ENCODE results near the gene CFAP70. TPM values are rescaled to one million over a fixed set of nuclear protein-coding genes. Genes with fewer than 3 reads are reported as not detected.

The CFAP70 gene
- total RNA-seq, 4 donors from 2014 or later = 9.9 to 12.5 (median 11.7) TPM

GRCh38 chr10:73205081-73205480 is 153.6 kb downstream of the CFAP70 start:
- intact Hi-C loops (cut with DNase I) = no loop called here
- Histone ChIP-seq H3K27me3 (no peaks in the 10 kb centered on the region), H3K4me3 (replicated peaks in 1 of 3) (no peak overlapping the region), H3K36me3 (peaks cover 0 to 6% of the 10 kb centered on the region in 2 donors), H3K9me3 (no peaks in the 10 kb centered on the region), H3K27ac (no peak overlapping the region), H3K4me1 (no peaks in the 10 kb centered on the region)
- 90 to 96% methylated on average over 3 of the region's 3 CpGs for WGBS, 2 donors
- TF ChIP-seq, protein P1, sequence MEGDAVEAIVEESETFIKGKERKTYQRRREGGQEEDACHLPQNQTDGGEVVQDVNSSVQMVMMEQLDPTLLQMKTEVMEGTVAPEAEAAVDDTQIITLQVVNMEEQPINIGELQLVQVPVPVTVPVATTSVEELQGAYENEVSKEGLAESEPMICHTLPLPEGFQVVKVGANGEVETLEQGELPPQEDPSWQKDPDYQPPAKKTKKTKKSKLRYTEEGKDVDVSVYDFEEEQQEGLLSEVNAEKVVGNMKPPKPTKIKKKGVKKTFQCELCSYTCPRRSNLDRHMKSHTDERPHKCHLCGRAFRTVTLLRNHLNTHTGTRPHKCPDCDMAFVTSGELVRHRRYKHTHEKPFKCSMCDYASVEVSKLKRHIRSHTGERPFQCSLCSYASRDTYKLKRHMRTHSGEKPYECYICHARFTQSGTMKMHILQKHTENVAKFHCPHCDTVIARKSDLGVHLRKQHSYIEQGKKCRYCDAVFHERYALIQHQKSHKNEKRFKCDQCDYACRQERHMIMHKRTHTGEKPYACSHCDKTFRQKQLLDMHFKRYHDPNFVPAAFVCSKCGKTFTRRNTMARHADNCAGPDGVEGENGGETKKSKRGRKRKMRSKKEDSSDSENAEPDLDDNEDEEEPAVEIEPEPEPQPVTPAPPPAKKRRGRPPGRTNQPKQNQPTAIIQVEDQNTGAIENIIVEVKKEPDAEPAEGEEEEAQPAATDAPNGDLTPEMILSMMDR (IDR thresholded peaks at IDR 0.05) = no peak
- TF ChIP-seq POLR2A (IDR thresholded peaks at IDR 0.05) = no peak
- DNase-seq = no peak

Small RNAs within 50 kb of the gene (small RNA-seq; reads per million reads assigned to genes)
- gene RF00019 = not detected
- gene RNU6-833P = not detected

Other genes starting within 250 kb of the CFAP70 start
- 1 to 10 TPM; 1.9 to 4.1 (median 3.6) TPM for gene NUDT13, start 248.4 kb downstream of the CFAP70 start, total RNA-seq
- gene ECD, start 190.9 kb downstream of the CFAP70 start, total RNA-seq = 10 to 100 TPM; 31.3 to 44.4 (median 37.0) TPM
- 10 to 100 TPM; 20.2 to 21.4 (median 20.9) TPM for gene FAM149B1, start 190.7 kb downstream of the CFAP70 start, total RNA-seq
- gene DNAJC9, start 111.6 kb downstream of the CFAP70 start, total RNA-seq = 10 to 100 TPM; 15.2 to 21.0 (median 18.7) TPM
- gene MRPS16, start 106.2 kb downstream of the CFAP70 start, total RNA-seq = 10 to 100 TPM; 41.8 to 57.6 (median 53.1) TPM
- 100 to 1,000 TPM; 128 to 222 (median 167) TPM for gene ANXA7, start 55.2 kb upstream of the CFAP70 start, total RNA-seq
- gene MSS51, start 74.7 kb upstream of the CFAP70 start, total RNA-seq = 1 to 10 TPM in 3 of 4 donors, under 1 TPM in 1; 0.94 to 2.9 (median 1.9) TPM
- 10 to 100 TPM; 36.4 to 45.2 (median 41.1) TPM for gene PPP3CB, start 137.2 kb upstream of the CFAP70 start, total RNA-seq
- 100 to 1,000 TPM; 159 to 315 (median 201) TPM for gene USP54, start 232.5 kb upstream of the CFAP70 start, total RNA-seq

Measured in thyroid gland (tissue), 4 donors.